Activated B cell treated with CpG ODN at 0.5 μM for 24 hours (primary cell): ENCODE results near the gene DENND5B. TPM values are rescaled to one million over a fixed set of nuclear protein-coding genes. Genes with fewer than 3 reads are reported as not detected.

Experiments
- ATAC-seq: fragments of 200-7000 bp; cut with Tn5 transposase; one replicate; pipeline ENCODE4 v1.10.0; 2021; ENCODE audit warnings: low read depth, mild to moderate bottlenecking, moderate library complexity
- CTCF ChIA-PET: fragments of 350-600 bp; sonication (Branson Sonifier 250); formaldehyde crosslinking; loops from one replicate; lab custom pipeline; 2021; ENCODE audit warnings: antibody characterized with exemption; lab: Charles Lee
- POLR2A ChIA-PET: fragments of 350-600 bp; sonication (Branson Sonifier 250); formaldehyde crosslinking; loops from one replicate; lab custom pipeline; 2021; ENCODE audit warnings: antibody characterized with exemption; lab: Charles Lee
- DNase-seq: peaks from one replicate; pipeline ENCODE4 v3.0.0; 2022
- H3K27ac Mint-ChIP-seq: one replicate; pipeline ENCODE4 v1.8.0; 2020; ENCODE audit warnings: mixed read lengths
- H3K27me3 Mint-ChIP-seq: one replicate; pipeline ENCODE4 v1.8.0; 2021; ENCODE audit warnings: mixed read lengths
- H3K36me3 Mint-ChIP-seq: one replicate; pipeline ENCODE4 v1.8.0; 2021; ENCODE audit warnings: low read depth, mixed read lengths
- H3K4me1 Mint-ChIP-seq: one replicate; pipeline ENCODE4 v1.8.0; 2021; ENCODE audit warnings: mixed read lengths
- H3K4me3 Mint-ChIP-seq: one replicate; pipeline ENCODE4 v1.8.0; 2020; ENCODE audit warnings: mild to moderate bottlenecking, mixed read lengths
- H3K9me3 Mint-ChIP-seq: one replicate; pipeline ENCODE4 v1.8.0; 2020; ENCODE audit warnings: mixed read lengths
- CTCF ChIP-seq: fragments of 200-600 bp; IDR thresholded peaks from one replicate; pipeline ENCODE4 v1.8.0; 2022; ENCODE audit warnings: antibody characterized with exemption, mild to moderate bottlenecking
- intact Hi-C: fragments of 100-400 bp; cut with micrococcal nuclease; formaldehyde crosslinking; loops from one replicate; pipeline ENCODE4 v1.15.1; 2024
- total RNA-seq: library from RNA; stranded (reverse); gene quantifications from 2 replicates; pipeline ENCODE4 v1.2.3, GENCODE V29; 2022

Gene DENND5B
- total RNA-seq, 1 donor from 2014 or later: 64.1 TPM

DNA sequence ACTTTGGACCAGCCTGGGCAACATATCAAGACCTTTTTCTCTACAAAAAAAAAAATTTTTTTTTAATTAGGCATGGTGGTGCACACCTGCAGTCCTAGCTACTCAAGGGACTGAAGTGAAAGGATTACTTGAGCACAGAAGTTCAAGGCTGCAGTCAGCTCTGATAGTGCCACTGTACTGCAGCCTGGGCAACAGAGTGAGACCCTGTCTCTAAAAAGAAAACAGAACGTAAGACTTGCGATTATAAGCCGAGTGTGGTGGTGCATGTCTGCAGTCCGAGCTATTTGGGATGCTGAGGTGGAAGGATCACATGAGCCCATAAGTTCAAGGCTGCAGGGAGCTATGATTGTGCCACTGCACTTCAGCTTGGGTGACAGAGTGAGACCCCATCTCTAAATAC is 76.0 kb downstream of the DENND5B start:
- CTCF ChIA-PET: no interaction called here
- H3K4me1 Mint-ChIP-seq: peaks cover 58% of the 10 kb centered on the region

DNA sequence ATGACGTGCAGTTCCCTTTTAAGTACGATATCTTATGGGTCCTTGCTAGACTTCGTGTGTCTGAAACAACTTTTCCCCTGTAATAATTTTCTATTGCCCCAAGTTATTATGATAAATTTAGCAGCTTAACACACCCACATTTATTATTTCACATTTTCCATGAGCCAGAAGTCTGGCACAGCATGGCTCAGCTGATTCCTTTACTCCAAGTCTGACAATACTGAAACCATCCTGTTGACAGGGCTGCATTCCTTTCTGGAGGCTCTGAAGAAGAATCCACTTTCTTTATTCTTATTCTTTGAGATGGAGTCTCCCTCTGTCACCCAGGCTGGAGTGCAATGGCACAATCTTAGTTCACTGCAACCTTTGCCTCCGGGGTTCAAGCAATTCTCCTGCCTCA is 80.9 kb downstream of the DENND5B start:
- POLR2A ChIA-PET: no interaction called here

More for the DNA sequence above, 76.0 kb downstream of the DENND5B start:
- Mint-ChIP-seq H3K27ac (no peak overlapping the region), H3K4me3 (no peak overlapping the region), H3K36me3 (peaks cover 8% of the 10 kb centered on the region), H3K27me3 (no peaks in the 10 kb centered on the region), H3K9me3 (no peaks in the 10 kb centered on the region)
- intact Hi-C loops: loop anchor here (5.0 kb wide), 2 partner anchors 32 to 38 kb away; no protein-coding TSS in a partner anchor
- POLR2A ChIA-PET: interaction anchor here (0.6 kb wide), 1 partner anchor 46 kb away, joined by 3 read pairs; no protein-coding TSS in a partner anchor
- DNase-seq (no peak), ATAC-seq (no peak)
- no peak for TF ChIP-seq CTCF

GRCh38 chr12:31508436-31509150 is 82.3 kb downstream of the DENND5B start:
- H3K27me3 Mint-ChIP-seq: no peaks in the 10 kb centered on the region
- intact Hi-C loops: no loop called here
- CTCF ChIA-PET: no interaction called here
- peaks cover 53% of the 10 kb centered on the region for H3K4me1 Mint-ChIP-seq
- no peak overlapping the region for H3K4me3 Mint-ChIP-seq
- DNase-seq: no peak
- H3K9me3 Mint-ChIP-seq: peaks cover 4% of the 10 kb centered on the region
- peaks cover 2% of the 10 kb centered on the region for H3K36me3 Mint-ChIP-seq
- no peak overlapping the region for H3K27ac Mint-ChIP-seq
- ATAC-seq: no peak
- POLR2A ChIA-PET: no interaction called here
- no peak for TF ChIP-seq CTCF

More for the DNA sequence above, 80.9 kb downstream of the DENND5B start:
- no peaks in the 10 kb centered on the region for H3K27me3 Mint-ChIP-seq
- ATAC-seq (no peak), DNase-seq (no peak)
- peaks cover 2% of the 10 kb centered on the region for H3K36me3 Mint-ChIP-seq
- peaks cover 2% of the 10 kb centered on the region for H3K9me3 Mint-ChIP-seq
- intact Hi-C loops: loop anchor here (5.0 kb wide), 2 partner anchors 33 to 37 kb away; no protein-coding TSS in a partner anchor
- CTCF ChIA-PET: no interaction called here
- TF ChIP-seq CTCF: no peak
- H3K27ac Mint-ChIP-seq: no peak overlapping the region
- H3K4me1 Mint-ChIP-seq: peaks cover 52% of the 10 kb centered on the region
- H3K4me3 Mint-ChIP-seq: no peak overlapping the region

DNA sequence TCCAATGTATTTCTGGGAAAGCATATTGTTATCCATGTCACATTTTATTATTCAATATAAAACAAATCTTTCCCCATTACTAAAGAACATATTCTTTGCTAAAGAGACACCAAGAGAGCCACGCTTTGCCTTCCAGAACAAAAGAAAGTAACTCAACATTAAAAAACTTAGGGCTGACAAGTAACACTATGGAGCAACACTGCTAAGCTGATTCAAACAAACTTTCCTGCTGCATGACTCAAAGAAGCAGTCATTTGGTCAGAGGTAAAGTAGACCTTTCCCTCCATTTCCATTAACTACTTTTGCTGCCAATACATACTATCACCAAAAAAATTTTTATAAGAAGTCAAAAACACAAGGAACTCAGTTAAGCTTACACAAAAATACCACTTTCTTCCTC is 83.0 kb downstream of the DENND5B start:
- DNase-seq: no peak
- ChIA-PET CTCF (no interaction called here), POLR2A (no interaction called here)
- no peak for ATAC-seq
- peaks cover 2% of the 10 kb centered on the region for H3K36me3 Mint-ChIP-seq
- no peak overlapping the region for H3K4me3 Mint-ChIP-seq
- no peaks in the 10 kb centered on the region for H3K27me3 Mint-ChIP-seq
- H3K4me1 Mint-ChIP-seq: peaks cover 52% of the 10 kb centered on the region
- peaks cover 4% of the 10 kb centered on the region for H3K9me3 Mint-ChIP-seq
- H3K27ac Mint-ChIP-seq: no peak overlapping the region
- TF ChIP-seq CTCF: no peak
- intact Hi-C loops: no loop called here

DNA sequence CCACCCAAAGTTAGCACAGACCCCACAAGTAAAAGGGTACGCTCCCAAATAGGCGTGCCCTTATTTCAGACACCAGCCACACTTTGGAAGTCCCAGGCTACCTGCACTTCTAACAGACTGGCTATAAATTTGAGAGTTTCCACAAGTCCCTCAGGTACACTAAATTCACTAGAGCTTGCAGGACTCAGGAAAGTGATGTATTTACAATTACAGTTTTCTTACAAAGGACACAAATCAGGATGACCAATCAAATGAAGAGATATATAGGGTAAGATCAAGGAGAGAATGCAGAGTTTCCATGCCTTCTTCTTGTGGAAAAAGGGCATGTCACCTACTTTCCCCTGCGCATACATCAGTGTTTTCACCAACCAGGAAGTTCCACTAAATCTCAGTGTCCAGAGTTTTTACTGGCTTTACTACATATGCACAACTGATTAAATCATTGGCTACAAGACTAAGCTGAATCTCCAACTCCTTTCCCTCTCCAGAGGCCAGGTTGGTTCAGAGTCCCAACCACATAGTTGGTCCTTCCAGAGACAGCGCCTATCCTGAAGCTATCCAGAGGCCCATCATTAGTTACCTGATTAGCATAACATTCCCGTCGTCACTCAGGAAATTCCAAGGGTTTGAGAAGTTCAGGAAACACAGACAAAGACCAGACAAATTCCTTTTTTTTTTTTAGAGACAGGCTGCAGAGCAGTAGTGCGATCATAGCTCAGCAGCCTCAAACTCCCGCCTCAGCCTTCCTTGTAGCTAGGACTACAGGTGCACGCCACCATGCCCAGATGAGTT is 84.2 kb downstream of the DENND5B start:
- H3K9me3 Mint-ChIP-seq: peaks cover 4% of the 10 kb centered on the region
- ChIA-PET POLR2A (no interaction called here), CTCF (no interaction called here)
- no peak for TF ChIP-seq CTCF
- H3K4me3 Mint-ChIP-seq: no peak overlapping the region
- no peaks in the 10 kb centered on the region for H3K27me3 Mint-ChIP-seq
- DNase-seq (no peak), ATAC-seq (no peak)
- H3K27ac Mint-ChIP-seq: no peak overlapping the region
- peaks cover 55% of the 10 kb centered on the region for H3K4me1 Mint-ChIP-seq
- intact Hi-C loops: no loop called here
- H3K36me3 Mint-ChIP-seq: peaks cover 2% of the 10 kb centered on the region
